Measurements from ENCODE around the gene ZNF280C. TPM values are rescaled to one million over a fixed set of nuclear protein-coding genes. Genes with fewer than 3 reads are reported as not detected.
A peak's percentile ranks its signal among the peaks of the same experiment; 100 is the strongest.

Gene ZNF280C
- total RNA-seq, 2 experiments from 2014 or later: 5.7 to 10.8 TPM

DNA sequence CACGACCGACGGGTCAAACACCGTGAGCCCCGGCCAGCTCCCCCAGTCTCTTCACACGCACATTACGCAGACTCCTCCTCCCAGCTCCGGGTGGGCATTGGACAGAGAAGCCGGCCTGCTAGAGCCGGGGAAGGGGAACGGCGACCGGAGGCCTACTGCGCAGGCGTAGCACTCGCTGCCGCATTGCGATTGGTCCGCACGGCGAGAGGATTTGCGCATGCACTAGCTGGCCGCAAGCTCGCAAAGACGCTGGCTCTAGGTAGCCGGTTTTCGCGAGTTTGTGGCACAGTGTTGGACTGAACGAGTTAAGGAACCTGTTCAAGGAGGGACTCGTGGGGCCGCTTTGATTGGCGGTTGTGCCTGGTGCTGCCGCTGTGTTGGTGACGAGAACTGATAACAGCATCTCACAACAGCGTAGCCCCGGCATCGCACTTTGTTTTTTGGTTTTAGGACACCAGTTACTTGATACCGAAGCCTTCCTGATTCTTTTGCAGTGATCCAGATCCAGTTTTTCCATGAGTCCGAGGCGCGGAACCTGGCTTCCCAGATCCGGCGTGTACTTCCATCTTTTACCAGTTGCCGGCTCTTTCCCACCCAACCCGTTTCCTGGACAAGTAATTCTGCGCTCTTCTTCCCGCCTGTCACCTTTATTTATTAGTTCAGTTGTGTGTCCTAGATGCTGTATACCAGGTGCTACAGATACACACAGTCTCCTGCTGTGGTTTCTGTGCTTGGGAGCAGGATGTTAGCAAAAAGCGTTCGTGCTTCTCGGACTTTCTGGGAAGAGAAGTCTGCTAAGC lies 102.8 kb downstream of the ZNF280C start, which contains the start of gene AIFM1:
AIFM1 (minus strand) TSS at position 139 of the 800 bp plus-strand sequence. CDS start 185 bp downstream, outside the sequence.
- TF ChIP-seq CTCF (conservative IDR thresholded peaks at IDR 0.05; ENCODE audit: low read length) (no peak), EZH2phosphoT487 (IDR thresholded peaks at IDR 0.05; ENCODE audit: borderline replicate concordance, low read depth, low read length) (no peak)
- CTCF ChIA-PET (ENCODE audit: unreplicated experiment): interaction anchor here (0.6 to 1.0 kb wide), 3 partner anchors 24 to 81 kb away, joined by 3 to 4 read pairs (median 3); no protein-coding TSS in a partner anchor
- DNase-seq (ENCODE audit: low spot score): peak; percentile 94
- Histone ChIP-seq H3K4me3 (ENCODE audit: low read depth, low read length, poor library complexity, severe bottlenecking) (peak within 1 kb of the TSS; percentile 77), H3K9me3 (ENCODE audit: low read length) (no peaks in the 10 kb centered on the region), H3K9me2 (ENCODE audit: insufficient read depth, low read length) (no peaks in the 10 kb centered on the region), H4K20me1 (ENCODE audit: insufficient read depth, low read length) (peaks cover 4% of the 10 kb centered on the region; the same call in 1 of the 2 replicates), H3K4me2 (ENCODE audit: low read length) (peak within 1 kb of the TSS; percentile 95), H3K27ac (ENCODE audit: low read depth, low read length, poor library complexity, severe bottlenecking) (peak within 1 kb of the TSS; percentile 87), H3K79me2 (ENCODE audit: insufficient read depth, low read depth, low read length) (peaks cover 29% of the 10 kb centered on the region), H2AFZ (ENCODE audit: low read length) (peak within 1 kb of the TSS; percentile 55; the same call in 1 of the 2 replicates), H3K4me1 (ENCODE audit: insufficient read depth, low read length, poor library complexity, severe bottlenecking) (peaks cover 28% of the 10 kb centered on the region), H3K36me3 (ENCODE audit: insufficient read depth, low read length) (peaks cover 8% of the 10 kb centered on the region; the same call in 1 of the 2 replicates)
- no TSS peak for BruUV-seq (replicated peaks)
- intact Hi-C loops (cut with micrococcal nuclease; ENCODE audit: unreplicated experiment): loop anchor here (1.0 to 2.0 kb wide), 2 partner anchors 56 to 83 kb away; partner anchors contain the start of gene ELF4
- POLR2A ChIA-PET: interaction anchor here (0.6 to 1.2 kb wide), 7 partner anchors 8 to 100 kb away, joined by 3 to 7 read pairs (median 4); no protein-coding TSS in a partner anchor

GRCh38 chrX:130165181-130165702 lies 103.5 kb downstream of the ZNF280C start:
- Histone ChIP-seq H3K9me3 (ENCODE audit: low read length) (no peaks in the 10 kb centered on the region), H3K79me2 (ENCODE audit: insufficient read depth, low read depth, low read length) (peaks cover 34% of the 10 kb centered on the region), H3K4me2 (ENCODE audit: low read length) (peak overlapping the region; percentile 94), H3K4me3 (ENCODE audit: low read depth, low read length, poor library complexity, severe bottlenecking) (peak overlapping the region; percentile 77), H3K9me2 (ENCODE audit: insufficient read depth, low read length) (no peaks in the 10 kb centered on the region), H4K20me1 (ENCODE audit: insufficient read depth, low read length) (peaks cover 4% of the 10 kb centered on the region; the same call in 1 of the 2 replicates), H3K27ac (ENCODE audit: low read depth, low read length, poor library complexity, severe bottlenecking) (peak overlapping the region; percentile 87), H3K4me1 (ENCODE audit: insufficient read depth, low read length, poor library complexity, severe bottlenecking) (peaks cover 21% of the 10 kb centered on the region), H2AFZ (ENCODE audit: low read length) (peak overlapping the region; percentile 45; the same call in 1 of the 2 replicates), H3K36me3 (ENCODE audit: insufficient read depth, low read length) (peaks cover 8% of the 10 kb centered on the region; the same call in 1 of the 2 replicates)
- ChIA-PET CTCF (ENCODE audit: unreplicated experiment) (interaction anchor here (0.6 to 1.0 kb wide), 3 partner anchors 23 to 81 kb away, joined by 3 to 4 read pairs (median 3); no protein-coding TSS in a partner anchor), POLR2A (interaction anchor here (0.6 to 1.2 kb wide), 6 partner anchors 9 to 101 kb away, joined by 3 to 7 read pairs (median 4); no protein-coding TSS in a partner anchor)
- BruUV-seq (replicated peaks): TSS peak; percentile 69
- TF ChIP-seq EZH2phosphoT487 (IDR thresholded peaks at IDR 0.05; ENCODE audit: borderline replicate concordance, low read depth, low read length) (no peak), CTCF (conservative IDR thresholded peaks at IDR 0.05; ENCODE audit: low read length) (no peak)
- intact Hi-C loops (cut with micrococcal nuclease; ENCODE audit: unreplicated experiment): no loop called here
- DNase-seq (ENCODE audit: low spot score): no peak

Data from OCI-LY7 (cell line).